Prostate gland (tissue), 2 donors: ENCODE results near the gene GRID1. TPM values are rescaled to one million over a fixed set of nuclear protein-coding genes. Genes with fewer than 3 reads are reported as not detected.

Experiments used
- DNase-seq: peaks from one replicate; pipeline ENCODE4 v3.0.0-alpha.2; 2019; ENCODE audit warnings: low spot score
- H3K27ac ChIP-seq, 2 donors: fragments of 200-600 bp; sonication (generic); 2 replicates each; pipeline ENCODE4 v1.5.1; 2017 to 2019
- H3K27me3 ChIP-seq: fragments of 200-600 bp; sonication (generic); replicated peaks from 2 replicates; pipeline ENCODE4 v1.5.1; 2019; ENCODE audit not compliant: insufficient read depth
- H3K36me3 ChIP-seq, 2 donors: fragments of 200-600 bp; sonication (generic); 1 replicate in 1 of 2; 2 replicates in 1 of 2; pipeline versions ENCODE4 v1.5.1 to v1.8.1; 2017 to 2019
- H3K4me1 ChIP-seq: fragments of 200-600 bp; sonication (generic); replicated peaks from 2 replicates; pipeline ENCODE4 v1.5.1; 2019
- H3K4me3 ChIP-seq, 2 donors: fragments of 200-600 bp; sonication (generic); 2 replicates each; pipeline ENCODE4 v1.5.1; 2017 to 2019
- H3K9me3 ChIP-seq: fragments of 200-600 bp; sonication (generic); 2 replicates; pipeline ENCODE4 v1.5.1; 2017
- POLR2A ChIP-seq: fragments of 450-650 bp; IDR thresholded peaks from one replicate; pipeline ENCODE4 v1.6.1; 2016; ENCODE audit warnings: antibody characterized with exemption, mild to moderate bottlenecking
- POLR2AphosphoS5 ChIP-seq: sonication (generic); formaldehyde crosslinking; IDR thresholded peaks from one replicate; pipeline ENCODE4 v1.6.1; 2017; ENCODE audit warnings: antibody characterized with exemption
- WGBS: methylation state at CpG from one replicate; pipeline ENCODE4 v1.1.5; 2018; 5-methylcytosine and 5-hydroxymethylcytosine counted together
- intact Hi-C: fragments of 100-400 bp; cut with DNase I; formaldehyde crosslinking; loops from one replicate; pipeline ENCODE4 v1.14.2; 2022
- total RNA-seq, 2 donors: library from RNA; depleted of rRNA; stranded (reverse); fragments of >200 nt; gene quantifications; one replicate each; pipeline ENCODE4 v1.1.0, GENCODE V29; 2016
- TF ChIP-seq, protein P1 (sequence below), 4 experiments: fragments of 200-600 bp in 2 of 4; fragments of 450-650 bp in 2 of 4; sonication (generic) in 2 of 4; IDR thresholded peaks; 1 replicate in 3 of 4; 2 replicates in 1 of 4; pipeline ENCODE4 v1.5.1; 2016 to 2019; ENCODE audit warnings: antibody characterized with exemption in 4 of 4, mild to moderate bottlenecking in 2 of 4, moderate library complexity in 2 of 4

Gene GRID1
- total RNA-seq, 2 donors from 2014 or later: 1.0 to 10.0 TPM

DNA sequence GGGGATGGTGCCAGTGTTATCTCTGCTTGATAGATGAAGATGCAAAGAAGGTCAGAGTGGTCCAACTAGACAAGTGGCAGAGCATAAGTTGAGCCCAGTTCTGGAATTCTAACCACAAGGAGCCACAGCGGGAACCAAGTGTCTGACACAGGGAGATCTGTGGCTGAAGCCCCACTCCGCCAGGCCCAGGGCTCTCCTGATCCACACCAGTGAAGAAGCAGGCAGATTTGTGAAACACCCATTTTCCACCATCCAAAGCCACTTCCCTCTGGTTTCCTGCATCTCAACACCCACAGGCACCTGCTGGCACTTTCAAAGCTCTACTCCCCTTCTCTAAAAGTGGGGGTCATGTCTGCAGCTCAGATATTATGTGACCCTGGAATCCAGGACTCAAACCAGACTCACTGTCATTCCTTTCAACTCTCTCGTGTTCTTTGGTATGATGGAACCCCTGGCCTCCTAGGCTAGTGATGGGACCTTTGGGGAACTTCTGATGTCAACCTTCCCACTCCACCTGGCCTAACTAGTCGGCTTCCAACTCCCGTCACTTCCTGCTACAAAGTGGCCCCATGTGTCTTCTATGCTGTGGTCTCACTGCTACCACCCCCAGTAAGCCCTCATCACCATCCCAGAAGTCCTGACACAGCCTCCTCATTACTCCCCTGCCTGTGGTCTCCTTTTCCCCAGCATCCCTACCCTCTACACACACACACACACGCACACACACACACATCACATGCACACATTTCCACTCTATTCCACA, 177.6 kb downstream of the GRID1 start:
- no peak for DNase-seq
- H3K9me3 ChIP-seq: no peaks in the 10 kb centered on the region
- intact Hi-C loops: no loop called here
- no peaks in the 10 kb centered on the region for H3K27me3 ChIP-seq
- TF ChIP-seq POLR2A (no peak), POLR2AphosphoS5 (no peak)
- TF ChIP-seq, protein P1, sequence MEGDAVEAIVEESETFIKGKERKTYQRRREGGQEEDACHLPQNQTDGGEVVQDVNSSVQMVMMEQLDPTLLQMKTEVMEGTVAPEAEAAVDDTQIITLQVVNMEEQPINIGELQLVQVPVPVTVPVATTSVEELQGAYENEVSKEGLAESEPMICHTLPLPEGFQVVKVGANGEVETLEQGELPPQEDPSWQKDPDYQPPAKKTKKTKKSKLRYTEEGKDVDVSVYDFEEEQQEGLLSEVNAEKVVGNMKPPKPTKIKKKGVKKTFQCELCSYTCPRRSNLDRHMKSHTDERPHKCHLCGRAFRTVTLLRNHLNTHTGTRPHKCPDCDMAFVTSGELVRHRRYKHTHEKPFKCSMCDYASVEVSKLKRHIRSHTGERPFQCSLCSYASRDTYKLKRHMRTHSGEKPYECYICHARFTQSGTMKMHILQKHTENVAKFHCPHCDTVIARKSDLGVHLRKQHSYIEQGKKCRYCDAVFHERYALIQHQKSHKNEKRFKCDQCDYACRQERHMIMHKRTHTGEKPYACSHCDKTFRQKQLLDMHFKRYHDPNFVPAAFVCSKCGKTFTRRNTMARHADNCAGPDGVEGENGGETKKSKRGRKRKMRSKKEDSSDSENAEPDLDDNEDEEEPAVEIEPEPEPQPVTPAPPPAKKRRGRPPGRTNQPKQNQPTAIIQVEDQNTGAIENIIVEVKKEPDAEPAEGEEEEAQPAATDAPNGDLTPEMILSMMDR (IDR thresholded peaks at IDR 0.05): no peak
- WGBS: 89% methylated on average over 6 of the region's 6 CpGs
- H3K4me1 ChIP-seq: no peaks in the 10 kb centered on the region
- H3K27ac ChIP-seq: no peak overlapping the region
- no peaks in the 10 kb centered on the region for H3K36me3 ChIP-seq
- H3K4me3 ChIP-seq: no peak overlapping the region

GRCh38 chr10:86188326-86188725, 178.3 kb downstream of the GRID1 start:
- Histone ChIP-seq H3K4me3 (no peak overlapping the region), H3K36me3 (no peaks in the 10 kb centered on the region), H3K9me3 (no peaks in the 10 kb centered on the region), H3K27me3 (no peaks in the 10 kb centered on the region), H3K27ac (no peak overlapping the region), H3K4me1 (no peaks in the 10 kb centered on the region)
- no peak for DNase-seq
- no peak for TF ChIP-seq POLR2A
- TF ChIP-seq, protein P1 (IDR thresholded peaks at IDR 0.05): no peak
- no peak for TF ChIP-seq POLR2AphosphoS5
- WGBS: 55% methylated on average over 3 of the region's 3 CpGs
- intact Hi-C loops: no loop called here

- intact Hi-C loops: no loop called here
- no peak overlapping the region for H3K27ac ChIP-seq
- no peaks in the 10 kb centered on the region for H3K4me1 ChIP-seq
- TF ChIP-seq POLR2A (no peak), POLR2AphosphoS5 (no peak)
- TF ChIP-seq, protein P1 (IDR thresholded peaks at IDR 0.05): no peak
- H3K9me3 ChIP-seq: no peaks in the 10 kb centered on the region
- no peaks in the 10 kb centered on the region for H3K36me3 ChIP-seq
- no peaks in the 10 kb centered on the region for H3K27me3 ChIP-seq
- WGBS: 92% methylated on average over 8 of the region's 8 CpGs
- no peak overlapping the region for H3K4me3 ChIP-seq
- no peak for DNase-seq
Observed at GRCh38 chr10:86187499-86188239, 178.9 kb downstream of the GRID1 start.

DNA sequence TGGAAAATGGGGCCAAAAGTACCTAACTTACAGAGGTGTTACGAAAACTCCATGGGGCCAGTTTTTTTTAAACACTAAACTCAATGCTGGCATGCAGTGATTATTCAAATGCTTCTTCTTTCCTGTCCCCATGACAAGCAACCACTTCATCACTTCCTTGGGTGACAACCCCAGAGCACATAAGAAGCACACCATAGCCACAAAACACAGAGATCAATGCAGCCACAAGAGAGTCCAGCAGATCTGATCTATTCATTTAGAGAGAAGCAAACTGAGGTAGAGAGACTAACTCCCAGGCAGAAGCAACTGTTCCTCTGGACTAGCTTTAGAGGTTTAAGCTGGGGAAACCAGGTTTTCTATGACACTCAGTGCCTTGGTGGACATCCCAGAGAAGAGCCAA, 180.0 kb downstream of the GRID1 start:
- TF ChIP-seq POLR2AphosphoS5: no peak
- no peak for TF ChIP-seq POLR2A
- TF ChIP-seq, protein P1 (IDR thresholded peaks at IDR 0.05): no peak
- Histone ChIP-seq H3K27ac (no peak overlapping the region), H3K4me3 (no peak overlapping the region), H3K4me1 (no peaks in the 10 kb centered on the region), H3K36me3 (no peaks in the 10 kb centered on the region), H3K9me3 (no peaks in the 10 kb centered on the region), H3K27me3 (no peaks in the 10 kb centered on the region)
- 65% methylated on average over 1 of the region's 1 CpG for WGBS
- intact Hi-C loops: no loop called here
- no peak for DNase-seq
